ENCODE measurements around the gene TCEANC2. TPM values are rescaled to one million over a fixed set of nuclear protein-coding genes. Genes with fewer than 3 reads are reported as not detected.

The TCEANC2 gene
- total RNA-seq, 2 experiments from 2014 or later, result 2.3 to 2.7 TPM

DNA sequence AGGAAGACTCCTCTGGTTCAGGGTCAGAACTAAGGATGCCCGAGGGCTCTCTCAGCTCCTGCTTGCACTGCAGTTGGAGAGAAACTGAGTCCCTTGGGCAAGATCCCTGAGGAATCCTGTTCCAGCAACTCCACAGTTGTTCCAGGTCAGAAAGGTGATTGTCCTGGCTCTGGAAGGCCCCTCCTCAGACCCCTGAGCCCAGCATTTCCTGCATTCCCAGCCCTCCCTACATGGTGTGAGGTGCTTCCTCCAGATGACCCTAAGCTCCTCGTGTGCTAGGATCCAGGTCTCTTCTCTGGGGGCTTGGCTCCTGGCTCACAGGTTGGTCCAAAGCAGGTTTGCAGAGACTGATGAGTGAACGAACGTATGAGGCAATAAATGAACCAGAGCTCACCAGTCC lies 46.9 kb upstream of the TCEANC2 start:
- Mint-ChIP-seq H3K36me3 (ENCODE audit: low read depth) (no peaks in the 10 kb centered on the region), H3K4me1 (ENCODE audit: low read depth) (no peaks in the 10 kb centered on the region), H3K27ac (no peak overlapping the region), H3K9me3 (no peaks in the 10 kb centered on the region), H3K4me3 (no peak overlapping the region), H3K27me3 (no peaks in the 10 kb centered on the region)
- H3K4me1 ChIP-seq (ENCODE audit: insufficient read depth, low read length), result no peaks in the 10 kb centered on the region
- no peak overlapping the region for H3K27ac ChIP-seq (ENCODE audit: low read depth in 1 of 2, low read length in 2 of 2)
- H3K36me3 ChIP-seq (ENCODE audit: insufficient read depth, low read length), result no peaks in the 10 kb centered on the region
- ATAC-seq (ENCODE audit: poor library complexity) (no peak), DNase-seq (no peak)
- TF ChIP-seq, protein P1, sequence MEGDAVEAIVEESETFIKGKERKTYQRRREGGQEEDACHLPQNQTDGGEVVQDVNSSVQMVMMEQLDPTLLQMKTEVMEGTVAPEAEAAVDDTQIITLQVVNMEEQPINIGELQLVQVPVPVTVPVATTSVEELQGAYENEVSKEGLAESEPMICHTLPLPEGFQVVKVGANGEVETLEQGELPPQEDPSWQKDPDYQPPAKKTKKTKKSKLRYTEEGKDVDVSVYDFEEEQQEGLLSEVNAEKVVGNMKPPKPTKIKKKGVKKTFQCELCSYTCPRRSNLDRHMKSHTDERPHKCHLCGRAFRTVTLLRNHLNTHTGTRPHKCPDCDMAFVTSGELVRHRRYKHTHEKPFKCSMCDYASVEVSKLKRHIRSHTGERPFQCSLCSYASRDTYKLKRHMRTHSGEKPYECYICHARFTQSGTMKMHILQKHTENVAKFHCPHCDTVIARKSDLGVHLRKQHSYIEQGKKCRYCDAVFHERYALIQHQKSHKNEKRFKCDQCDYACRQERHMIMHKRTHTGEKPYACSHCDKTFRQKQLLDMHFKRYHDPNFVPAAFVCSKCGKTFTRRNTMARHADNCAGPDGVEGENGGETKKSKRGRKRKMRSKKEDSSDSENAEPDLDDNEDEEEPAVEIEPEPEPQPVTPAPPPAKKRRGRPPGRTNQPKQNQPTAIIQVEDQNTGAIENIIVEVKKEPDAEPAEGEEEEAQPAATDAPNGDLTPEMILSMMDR (IDR thresholded peaks at IDR 0.05), result no peak
- POLR2A ChIA-PET, result no interaction called here
- H3K9me3 ChIP-seq (ENCODE audit: control insufficient read depth in 1 of 2, insufficient read depth in 1 of 2, low read length in 2 of 2), result peaks cover 0 to 6% of the 10 kb centered on the region in 2 experiments
- CTCF ChIA-PET, result no interaction called here
- no peak overlapping the region for H3K4me3 ChIP-seq (ENCODE audit: low read length)
- intact Hi-C loops (cut with DNase I, micrococcal nuclease), result no loop called here
- no peaks in the 10 kb centered on the region for H3K27me3 ChIP-seq (ENCODE audit: control insufficient read depth in 1 of 2, insufficient read depth in 2 of 2, low read length in 2 of 2)

- DNase-seq, result no peak
- no peak overlapping the region for H3K4me3 Mint-ChIP-seq
- TF ChIP-seq, protein P1 (IDR thresholded peaks at IDR 0.05), result no peak
These were observed 45.8 kb upstream of the TCEANC2 start for GRCh38 chr1:54007613-54008012.

DNA sequence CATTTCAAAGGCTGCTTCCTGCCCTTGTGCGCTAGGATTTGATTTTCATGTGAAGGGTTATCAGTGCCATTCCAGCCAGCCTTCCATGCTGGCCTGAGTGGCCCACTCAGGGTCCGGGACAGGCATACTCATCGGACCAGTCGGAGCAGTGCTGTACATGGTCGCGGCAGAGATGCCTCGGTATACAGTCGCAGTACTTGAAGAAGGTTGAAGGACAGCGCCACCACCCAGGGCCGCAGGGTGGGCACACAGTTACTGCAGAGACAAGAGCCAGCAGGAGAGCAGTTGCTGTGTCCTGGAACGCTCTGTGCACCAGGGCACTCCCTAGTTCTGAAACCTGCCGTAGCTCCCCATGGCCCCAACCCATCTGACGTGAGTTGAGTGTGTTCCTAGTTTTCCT lies 44.5 kb upstream of the TCEANC2 start:
- no peaks in the 10 kb centered on the region for H3K4me1 Mint-ChIP-seq (ENCODE audit: low read depth)
- Histone ChIP-seq H3K4me1 (ENCODE audit: insufficient read depth, low read length) (no peaks in the 10 kb centered on the region), H3K27me3 (ENCODE audit: control insufficient read depth in 1 of 2, insufficient read depth in 2 of 2, low read length in 2 of 2) (no peaks in the 10 kb centered on the region), H3K4me3 (ENCODE audit: low read length) (no peak overlapping the region), H3K27ac (ENCODE audit: low read depth in 1 of 2, low read length in 2 of 2) (no peak overlapping the region), H3K36me3 (ENCODE audit: insufficient read depth, low read length) (no peaks in the 10 kb centered on the region), H3K9me3 (ENCODE audit: control insufficient read depth in 1 of 2, insufficient read depth in 1 of 2, low read length in 2 of 2) (peaks cover 0 to 6% of the 10 kb centered on the region in 2 experiments)
- H3K27me3 Mint-ChIP-seq, result no peaks in the 10 kb centered on the region
- no peak overlapping the region for H3K4me3 Mint-ChIP-seq
- ATAC-seq (ENCODE audit: poor library complexity) (no peak), DNase-seq (no peak)
- H3K36me3 Mint-ChIP-seq (ENCODE audit: low read depth), result no peaks in the 10 kb centered on the region
- no peaks in the 10 kb centered on the region for H3K9me3 Mint-ChIP-seq
- TF ChIP-seq, protein P1 (IDR thresholded peaks at IDR 0.05), result no peak
- intact Hi-C loops (cut with DNase I, micrococcal nuclease), result no loop called here
- no peak overlapping the region for H3K27ac Mint-ChIP-seq
- POLR2A ChIA-PET, result no interaction called here
- CTCF ChIA-PET, result interaction anchor here (0.6 kb wide), 1 partner anchor 24 kb away, joined by 3 read pairs; no protein-coding TSS in a partner anchor

More at GRCh38 chr1:54007613-54008012, 45.8 kb upstream of the TCEANC2 start:
- Histone ChIP-seq H3K27ac (ENCODE audit: low read depth in 1 of 2, low read length in 2 of 2) (no peak overlapping the region), H3K4me1 (ENCODE audit: insufficient read depth, low read length) (no peaks in the 10 kb centered on the region), H3K36me3 (ENCODE audit: insufficient read depth, low read length) (no peaks in the 10 kb centered on the region), H3K27me3 (ENCODE audit: control insufficient read depth in 1 of 2, insufficient read depth in 2 of 2, low read length in 2 of 2) (no peaks in the 10 kb centered on the region), H3K4me3 (ENCODE audit: low read length) (no peak overlapping the region), H3K9me3 (ENCODE audit: control insufficient read depth in 1 of 2, insufficient read depth in 1 of 2, low read length in 2 of 2) (peaks cover 0 to 6% of the 10 kb centered on the region in 2 experiments)
- Mint-ChIP-seq H3K9me3 (no peaks in the 10 kb centered on the region), H3K27ac (no peak overlapping the region), H3K36me3 (ENCODE audit: low read depth) (no peaks in the 10 kb centered on the region), H3K27me3 (no peaks in the 10 kb centered on the region), H3K4me1 (ENCODE audit: low read depth) (no peaks in the 10 kb centered on the region)
- ChIA-PET POLR2A (no interaction called here), CTCF (no interaction called here)
- intact Hi-C loops (cut with DNase I, micrococcal nuclease), result no loop called here
- ATAC-seq (ENCODE audit: poor library complexity), result no peak

All from CD4-positive, alpha-beta T cell (primary cell).